SK-N-SH (cell line): ENCODE data around the gene PLD2.

Experiments used
- CHD2 ChIP-seq: fragments of 150-350 bp; IDR thresholded peaks from 2 replicates; pipeline ENCODE4 v1.6.1; 2018; ENCODE audit warnings: low read length; ENCODE audit not compliant: partially characterized antibody
- CTCF ChIP-seq: fragments of 200-600 bp; sonication (generic); IDR thresholded peaks from 2 replicates; pipeline ENCODE4 v1.6.1; 2017; ENCODE audit warnings: antibody characterized with exemption, mild to moderate bottlenecking, moderate library complexity
- ELF1 ChIP-seq: IDR thresholded peaks from 2 replicates; pipeline ENCODE4 v1.4.0; 2012
- JUND ChIP-seq: IDR thresholded peaks from 2 replicates; pipeline ENCODE4 v1.4.0; 2012
- MAX ChIP-seq: IDR thresholded peaks from 2 replicates; pipeline ENCODE4 v1.4.0; 2012; ENCODE audit warnings: low read depth
- POLR2AphosphoS5 ChIP-seq: IDR thresholded peaks from 2 replicates; pipeline ENCODE4 v1.6.1; 2012; ENCODE audit warnings: low read depth, low read length
- RAD21 ChIP-seq: IDR thresholded peaks from 2 replicates; pipeline ENCODE4 v1.6.1; 2012; ENCODE audit warnings: mild to moderate bottlenecking, low read length
- REST ChIP-seq: IDR thresholded peaks from 2 replicates; pipeline ENCODE4 v1.6.1; 2012; ENCODE audit warnings: mild to moderate bottlenecking, low read depth, low read length, moderate library complexity
- SIN3A ChIP-seq: IDR thresholded peaks from 2 replicates; pipeline ENCODE4 v1.6.1; 2012; ENCODE audit warnings: low read depth, mild to moderate bottlenecking, low read length, moderate library complexity, borderline replicate concordance
- TAF1 ChIP-seq: IDR thresholded peaks from 2 replicates; pipeline ENCODE4 v1.6.1; 2012; ENCODE audit warnings: low read depth, mild to moderate bottlenecking, low read length, moderate library complexity, borderline replicate concordance
- TCF12 ChIP-seq: IDR thresholded peaks from 2 replicates; pipeline ENCODE4 v1.4.0; 2012
- TEAD4 ChIP-seq: IDR thresholded peaks from 2 replicates; pipeline ENCODE4 v1.4.0; 2012; ENCODE audit warnings: mild to moderate bottlenecking, borderline replicate concordance; ENCODE audit not compliant: insufficient read depth
- USF2 ChIP-seq: fragments of 150-350 bp; IDR thresholded peaks from 2 replicates; pipeline ENCODE4 v1.6.1; 2017; ENCODE audit warnings: antibody characterized with exemption, low read length, low read depth, borderline replicate concordance

GRCh38 chr17:4860651-4861050 is 53.7 kb downstream of the PLD2 start:
- TF ChIP-seq CTCF (no peak), POLR2AphosphoS5 (no peak), TAF1 (no peak), CHD2 (no peak), RAD21 (no peak), TEAD4 (no peak), REST (no peak), USF2 (no peak), ELF1 (no peak), MAX (no peak), JUND (no peak), TCF12 (no peak), SIN3A (no peak)
